Ovary (tissue), 9 donors: ENCODE results near the gene CPED1. TPM values are rescaled to one million over a fixed set of nuclear protein-coding genes. Genes with fewer than 3 reads are reported as not detected.
"Not testable (repeated sequence)": the region's sequence is repeated elsewhere in the genome, so short reads cannot be mapped to it uniquely, and the experiment has no call there.

Experiments used
- DNase-seq, 5 donors: peaks; one replicate each; pipeline ENCODE4 v3.0.0-alpha.2; 2019 to 2020
- H3K27ac ChIP-seq, 2 donors: fragments of 200-600 bp; one replicate each; pipeline versions ENCODE4 v1.5.1 to v1.8.0; 2019 to 2022
- H3K27me3 ChIP-seq: fragments of 200-600 bp; one replicate; pipeline ENCODE4 v1.8.0; 2022
- H3K36me3 ChIP-seq: fragments of 200-600 bp; sonication (generic); one replicate; pipeline ENCODE4 v1.5.1; 2019
- H3K4me1 ChIP-seq: one replicate; pipeline ENCODE4 v1.8.1; 2013; ENCODE audit warnings: mild to moderate bottlenecking, moderate library complexity; ENCODE audit not compliant: insufficient read depth
- H3K4me3 ChIP-seq: fragments of 200-600 bp; sonication (generic); one replicate; pipeline ENCODE4 v1.5.1; 2017
- H3K9me3 ChIP-seq, 2 donors: fragments of 200-600 bp in 1 of 2; sonication (generic) in 1 of 2; one replicate each; pipeline versions ENCODE4 v1.5.1 to v1.8.1; 2013 to 2019; ENCODE audit warnings: mild to moderate bottlenecking in 1 of 2, moderate library complexity in 1 of 2
- CTCF ChIP-seq, 3 donors: fragments of 450-650 bp in 2 of 3; fragments of 200-600 bp in 1 of 3; IDR thresholded peaks; one replicate each; pipeline versions ENCODE4 v1.5.1 to v1.8.0; 2016 to 2022; ENCODE audit warnings: antibody characterized with exemption in 3 of 3, mild to moderate bottlenecking in 1 of 3
- EP300 ChIP-seq: sonication (generic); formaldehyde crosslinking; IDR thresholded peaks from one replicate; pipeline ENCODE4 v1.6.1; 2017; ENCODE audit warnings: antibody characterized with exemption
- POLR2A ChIP-seq: fragments of 450-650 bp; IDR thresholded peaks from one replicate; pipeline ENCODE4 v1.6.1; 2017; ENCODE audit warnings: antibody characterized with exemption, mild to moderate bottlenecking, moderate library complexity
- WGBS, 3 donors: extraction: QIAGEN DNeasy Blood & Tissue Kit in 1 of 3; methylation state at CpG; one replicate each; pipeline versions ENCODE4 v1.1.5 to v1.1.7; 2013 to 2017; 5-methylcytosine and 5-hydroxymethylcytosine counted together
- intact Hi-C, 4 donors: fragments of 100-400 bp; cut with DNase I; formaldehyde crosslinking; loops; one replicate each; pipeline versions ENCODE4 v1.11.0 to v1.15.1; 2022 to 2023
- polyA plus RNA-seq, 2 donors: library from polyadenylated mRNA; stranded (reverse); fragments of 200-250 nt in 1 of 2; fragments of 350-450 nt in 1 of 2; fragmentation: Illumina TruSeq in 1 of 2; extraction: RNeasy Lipid Tissue Mini Kit (QIAGEN cat#74804) in 1 of 2; gene quantifications; one replicate each; pipeline ENCODE4 v1.2.3, GENCODE V29; 2013 to 2014
- total RNA-seq, 7 donors: library from RNA; depleted of rRNA in 2 of 7; stranded (reverse); fragments of >200 nt in 2 of 7; fragmentation: NEBNext Ultra II Directional in 3 of 7; extraction: Animal tissue kit (Norgen Biotek cat#: 25700) in 3 of 7; gene quantifications; one replicate each; pipeline versions ENCODE4 v1.1.0 to v1.2.4, GENCODE V29; 2016 to 2023
- donor health status: DM: no; HTN: no; CAD: no; lungs with moderate emphysema.
- donor health status: DM: no; HTN: no; CAD: no.
- donor health status: Bipolar disorder and iron deficiency.
- donor health status: DM: yes; HTN: yes; CAD: no.
- donor health status: DM: no; HTN: no; CAD: no.
- donor health status: DM: yes; HTN: yes; CAD: no.

The CPED1 gene
- total and polyA plus RNA-seq, 9 donors: 42.1 to 127 (median 88.8) TPM

DNA sequence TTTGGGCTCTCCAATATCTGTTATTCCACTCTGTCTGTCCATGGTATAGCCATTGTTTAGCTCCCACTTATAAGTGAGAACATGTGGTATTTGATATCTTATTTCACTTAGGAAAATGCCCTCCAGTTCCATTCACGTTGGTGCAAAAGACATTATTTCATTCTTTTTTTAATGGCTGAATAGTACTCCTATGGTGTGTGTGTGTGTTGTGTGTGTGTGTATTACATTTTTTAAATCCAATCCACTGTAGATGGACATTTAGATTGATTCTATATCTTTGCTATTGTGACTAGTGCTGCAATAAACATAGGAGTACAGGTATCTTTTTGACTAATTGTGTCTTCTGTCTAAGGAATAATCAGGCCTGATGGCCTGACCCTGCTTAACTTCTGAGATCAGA, 7.4 kb upstream of the CPED1 start:
- WGBS, 3 donors: 75 to 86% (median 75%) methylated on average over 1 of the region's 1 CpG
- Histone ChIP-seq H3K27ac (no peak overlapping the region), H3K9me3 (no peaks in the 10 kb centered on the region), H3K4me3 (no peak overlapping the region), H3K4me1 (no peaks in the 10 kb centered on the region), H3K36me3 (no peaks in the 10 kb centered on the region), H3K27me3 (no peaks in the 10 kb centered on the region)
- TF ChIP-seq CTCF (IDR thresholded peaks at IDR 0.05) (no peak), POLR2A (no peak), EP300 (no peak)
- no peak for DNase-seq
- intact Hi-C loops: no loop called here

DNA sequence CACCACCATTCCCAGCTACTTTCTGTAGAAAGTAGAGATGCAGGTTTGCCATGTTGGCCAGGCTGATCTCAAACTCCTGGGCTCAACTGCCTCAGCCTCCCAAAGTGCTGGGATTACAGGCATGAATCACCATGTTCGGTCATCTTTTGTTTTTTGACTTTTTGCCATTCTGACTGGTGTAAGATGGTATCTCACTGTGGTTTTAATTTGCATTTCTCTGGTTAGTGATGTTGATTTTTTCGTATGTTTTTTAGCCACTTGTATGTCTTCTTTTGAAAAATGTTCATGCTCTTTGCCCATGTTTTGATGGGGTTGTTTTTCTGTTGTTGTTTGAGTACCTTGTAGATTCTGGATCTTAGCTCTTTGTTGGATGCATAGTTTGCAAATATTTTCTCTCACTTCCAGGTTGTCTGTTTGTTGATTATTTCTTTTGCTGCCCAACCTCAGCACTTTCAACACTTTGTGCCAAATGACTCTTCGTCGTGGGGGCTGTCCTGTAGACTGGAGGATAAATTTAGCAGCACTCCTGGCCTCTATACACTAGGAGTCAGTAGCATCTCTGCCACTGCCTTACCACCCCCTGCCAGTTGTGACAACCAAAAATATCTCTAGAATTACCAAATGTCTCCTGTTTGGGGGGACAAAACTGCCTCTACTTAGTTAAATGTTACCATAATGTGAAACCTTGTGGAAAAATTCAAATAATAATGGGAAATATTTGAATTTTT, 6.5 kb upstream of the CPED1 start:
- no peaks in the 10 kb centered on the region for H3K4me1 ChIP-seq
- intact Hi-C loops: no loop called here
- TF ChIP-seq CTCF (IDR thresholded peaks at IDR 0.05) (no peak), POLR2A (no peak), EP300 (no peak)
- 78 to 83% (median 82%) methylated on average over 4 of the region's 4 CpGs for WGBS, 3 donors
- no peaks in the 10 kb centered on the region for H3K36me3 ChIP-seq
- H3K4me3 ChIP-seq: no peak overlapping the region
- DNase-seq: no peak
- no peaks in the 10 kb centered on the region for H3K27me3 ChIP-seq
- H3K27ac ChIP-seq: no peak overlapping the region
- H3K9me3 ChIP-seq: no peaks in the 10 kb centered on the region

- H3K4me3 ChIP-seq, H3K4me1 ChIP-seq, H3K27ac ChIP-seq, DNase-seq, H3K27me3 ChIP-seq, H3K9me3 ChIP-seq, H3K36me3 ChIP-seq, intact Hi-C loops: not testable (repeated sequence)
- 92 to 96% (median 95%) methylated on average over 5 of the region's 8 CpGs for WGBS, 3 donors
Observed at GRCh38 chr7:120983592-120983991, 4.9 kb upstream of the CPED1 start.

DNA sequence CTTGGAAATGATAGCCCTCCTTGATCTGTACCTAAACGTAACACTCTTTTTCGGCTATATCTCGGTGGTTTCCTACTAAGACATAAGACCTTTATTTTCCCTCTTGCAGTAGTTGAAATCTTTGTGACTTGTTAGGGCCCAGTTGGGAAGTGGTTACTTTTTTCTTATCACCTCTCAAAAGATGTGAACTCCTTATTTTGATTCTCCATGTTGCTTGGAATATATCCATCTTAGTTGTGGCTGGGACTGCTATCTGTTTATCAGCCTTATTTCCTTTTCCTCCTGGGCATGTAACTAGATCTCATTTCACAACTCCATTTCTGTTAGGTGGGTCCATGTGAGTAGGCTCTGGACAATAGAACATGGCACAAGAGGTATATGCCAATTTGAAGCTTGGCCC, 4.1 kb upstream of the CPED1 start:
- H3K4me3 ChIP-seq: no peak overlapping the region
- 94 to 98% (median 97%) methylated on average over 3 of the region's 3 CpGs for WGBS, 3 donors
- DNase-seq: no peak
- no peaks in the 10 kb centered on the region for H3K27me3 ChIP-seq
- H3K36me3 ChIP-seq: no peaks in the 10 kb centered on the region
- TF ChIP-seq EP300 (no peak), CTCF (IDR thresholded peaks at IDR 0.05) (no peak), POLR2A (no peak)
- intact Hi-C loops: no loop called here
- H3K27ac ChIP-seq: no peak overlapping the region
- H3K9me3 ChIP-seq: no peaks in the 10 kb centered on the region
- no peaks in the 10 kb centered on the region for H3K4me1 ChIP-seq

DNA sequence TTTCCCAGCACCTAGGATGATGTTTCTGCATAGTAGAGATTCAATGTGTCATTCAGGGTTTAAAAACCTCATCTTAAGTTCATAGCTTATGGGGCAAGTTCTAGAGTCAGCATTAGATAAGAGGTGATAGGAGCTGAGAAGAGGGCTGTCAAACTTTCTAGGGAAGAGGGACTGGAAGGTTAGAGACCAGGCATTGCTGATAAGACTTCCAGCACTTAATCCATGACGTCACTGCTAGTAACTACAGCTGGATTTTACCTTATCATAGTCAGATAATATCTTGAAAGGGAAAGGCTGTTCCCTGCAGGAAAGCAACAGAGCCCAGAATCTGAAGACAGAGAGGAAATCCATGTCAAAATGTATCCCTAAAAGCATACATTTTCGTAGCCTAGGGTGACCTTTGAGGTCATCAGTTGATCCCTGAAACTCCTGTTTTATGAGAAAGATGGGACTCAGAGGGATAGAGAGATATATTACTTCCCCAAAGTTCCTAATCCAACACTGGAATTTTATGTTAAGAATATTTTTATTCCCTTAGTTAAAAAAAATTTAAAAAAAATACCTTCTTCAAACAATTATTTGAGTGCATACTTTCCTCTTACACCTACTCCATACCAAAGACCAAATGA, 3.3 kb upstream of the CPED1 start:
- H3K27ac ChIP-seq: no peak overlapping the region
- 27 to 50% (median 38%) methylated on average over 2 of the region's 2 CpGs for WGBS, 3 donors
- H3K36me3 ChIP-seq: no peaks in the 10 kb centered on the region
- TF ChIP-seq POLR2A: no peak
- TF ChIP-seq CTCF (IDR thresholded peaks at IDR 0.05): no peak
- TF ChIP-seq EP300: no peak
- intact Hi-C loops: loop anchor here in 3 of 4 donors (5.0 kb wide), 3 partner anchors 92 to 117 kb away; no protein-coding TSS in a partner anchor
- H3K4me1 ChIP-seq: no peaks in the 10 kb centered on the region
- H3K9me3 ChIP-seq: no peaks in the 10 kb centered on the region
- no peak overlapping the region for H3K4me3 ChIP-seq
- DNase-seq: no peak
- H3K27me3 ChIP-seq: no peaks in the 10 kb centered on the region
